ENCODE data around the gene SIN3B.

The SIN3B gene

DNA sequence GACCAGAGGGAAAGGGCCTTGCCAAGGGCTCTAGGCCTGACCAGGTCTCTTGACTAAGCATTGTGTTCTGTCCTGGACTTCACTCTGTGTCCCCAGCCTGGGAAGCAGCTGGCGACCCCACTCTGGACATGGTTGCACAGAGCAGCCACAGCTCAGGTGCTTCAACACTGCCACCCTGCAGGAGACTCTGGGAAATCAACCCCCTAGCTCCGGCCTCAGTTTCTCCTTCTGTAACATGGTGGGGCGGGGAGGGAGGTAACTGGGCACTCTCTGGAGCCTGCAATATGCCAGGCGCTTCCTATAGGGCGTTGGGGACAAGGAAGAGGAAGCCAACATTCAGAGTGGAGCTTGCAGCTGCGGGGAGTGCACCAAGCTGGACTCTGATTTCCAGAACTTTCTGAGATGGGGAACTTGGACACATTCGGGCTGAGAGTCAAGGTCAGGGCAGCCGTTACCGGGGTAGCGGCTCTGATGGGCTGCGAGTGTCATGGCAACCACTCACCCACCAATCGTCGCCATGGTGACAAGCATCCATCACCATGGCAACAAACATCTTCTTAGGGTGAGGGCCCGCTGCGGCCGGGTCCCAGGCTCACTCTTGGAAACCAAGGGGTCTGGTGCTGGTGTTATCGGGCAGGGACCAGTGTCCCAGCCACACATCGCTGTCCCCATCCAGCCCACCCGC is 72.4 kb downstream of the SIN3B start:
- no peak for DNase-seq (ENCODE audit: low read depth, low spot score)
- TF ChIP-seq, protein P1, sequence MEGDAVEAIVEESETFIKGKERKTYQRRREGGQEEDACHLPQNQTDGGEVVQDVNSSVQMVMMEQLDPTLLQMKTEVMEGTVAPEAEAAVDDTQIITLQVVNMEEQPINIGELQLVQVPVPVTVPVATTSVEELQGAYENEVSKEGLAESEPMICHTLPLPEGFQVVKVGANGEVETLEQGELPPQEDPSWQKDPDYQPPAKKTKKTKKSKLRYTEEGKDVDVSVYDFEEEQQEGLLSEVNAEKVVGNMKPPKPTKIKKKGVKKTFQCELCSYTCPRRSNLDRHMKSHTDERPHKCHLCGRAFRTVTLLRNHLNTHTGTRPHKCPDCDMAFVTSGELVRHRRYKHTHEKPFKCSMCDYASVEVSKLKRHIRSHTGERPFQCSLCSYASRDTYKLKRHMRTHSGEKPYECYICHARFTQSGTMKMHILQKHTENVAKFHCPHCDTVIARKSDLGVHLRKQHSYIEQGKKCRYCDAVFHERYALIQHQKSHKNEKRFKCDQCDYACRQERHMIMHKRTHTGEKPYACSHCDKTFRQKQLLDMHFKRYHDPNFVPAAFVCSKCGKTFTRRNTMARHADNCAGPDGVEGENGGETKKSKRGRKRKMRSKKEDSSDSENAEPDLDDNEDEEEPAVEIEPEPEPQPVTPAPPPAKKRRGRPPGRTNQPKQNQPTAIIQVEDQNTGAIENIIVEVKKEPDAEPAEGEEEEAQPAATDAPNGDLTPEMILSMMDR (IDR thresholded peaks at IDR 0.05; ENCODE audit: low read depth, low read length): no peak
- in situ Hi-C loops (cut with HindIII; ENCODE audit: low sequenced_read_pairs): no loop called here
- no peak overlapping the region for H3K4me3 ChIP-seq (ENCODE audit: low read depth, low read length)

DNA sequence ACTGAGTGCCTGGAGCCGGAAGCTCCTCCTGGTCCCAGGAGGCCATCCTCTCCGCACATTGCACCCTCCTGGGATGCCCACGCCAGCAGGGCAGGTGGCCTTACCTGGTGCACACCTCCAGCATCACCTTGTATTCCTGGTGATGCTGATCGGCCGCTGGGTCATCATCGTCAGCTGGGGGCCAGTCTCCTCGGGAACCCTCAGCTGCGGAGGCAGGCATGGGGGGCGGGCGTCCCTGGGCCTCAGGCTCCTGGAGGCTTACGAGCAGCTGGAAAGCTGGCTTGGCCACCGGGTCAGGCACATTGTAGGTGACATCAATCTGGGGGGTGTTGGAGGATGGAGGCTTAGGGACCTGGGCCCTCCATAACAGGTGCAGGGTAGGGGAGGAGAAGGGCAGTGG is 73.3 kb downstream of the SIN3B start:
- TF ChIP-seq, protein P1 (IDR thresholded peaks at IDR 0.05; ENCODE audit: low read depth, low read length): no peak
- in situ Hi-C loops (cut with HindIII; ENCODE audit: low sequenced_read_pairs): no loop called here
- no peak for DNase-seq (ENCODE audit: low read depth, low spot score)
- no peak overlapping the region for H3K4me3 ChIP-seq (ENCODE audit: low read depth, low read length)

DNA sequence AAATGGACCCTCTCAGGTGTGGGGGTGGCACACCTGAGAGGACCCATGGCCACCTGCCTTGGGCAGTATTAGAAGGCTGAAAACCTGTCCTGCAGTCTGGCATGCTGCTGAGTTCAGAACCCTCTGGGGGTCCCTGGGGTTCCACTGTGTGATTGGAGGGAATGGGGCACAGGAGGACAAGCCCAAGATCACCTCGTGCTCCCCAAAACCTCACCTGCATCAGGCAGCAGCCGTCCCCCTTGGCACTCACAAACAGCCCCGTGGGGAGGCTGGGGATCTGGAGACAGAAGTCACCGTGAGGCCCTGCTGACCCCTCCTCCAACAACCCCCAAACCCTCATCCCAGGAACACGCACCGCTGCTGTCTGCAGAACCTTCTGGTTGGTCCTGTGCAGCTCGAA is 74.1 kb downstream of the SIN3B start:
- no peak for DNase-seq (ENCODE audit: low read depth, low spot score)
- no peak overlapping the region for H3K4me3 ChIP-seq (ENCODE audit: low read depth, low read length)
- in situ Hi-C loops (cut with HindIII; ENCODE audit: low sequenced_read_pairs): no loop called here
- TF ChIP-seq, protein P1 (IDR thresholded peaks at IDR 0.05; ENCODE audit: low read depth, low read length): no peak

DNA sequence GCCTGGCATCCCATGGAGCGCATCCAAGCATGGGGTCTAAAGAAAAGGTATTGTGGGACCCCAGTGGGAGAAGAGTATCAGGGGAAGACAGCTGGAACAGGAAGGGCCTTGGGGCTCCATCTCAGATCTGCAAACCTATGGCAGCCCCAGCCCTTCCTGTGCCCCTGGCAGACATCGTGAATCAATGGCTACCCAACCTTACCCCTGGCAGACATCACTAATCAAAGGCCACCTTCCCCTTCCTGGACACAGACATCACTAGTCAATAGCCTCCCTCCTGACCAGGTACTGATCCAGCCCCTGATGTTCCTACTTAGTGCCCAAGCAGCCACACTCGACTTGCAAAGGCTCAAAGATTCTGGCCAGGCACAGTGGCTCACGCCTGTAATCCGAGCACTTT is 75.4 kb downstream of the SIN3B start:
- TF ChIP-seq, protein P1 (IDR thresholded peaks at IDR 0.05; ENCODE audit: low read depth, low read length): no peak
- DNase-seq (ENCODE audit: low read depth, low spot score): no peak
- H3K4me3 ChIP-seq (ENCODE audit: low read depth, low read length): no peak overlapping the region
- in situ Hi-C loops (cut with HindIII; ENCODE audit: low sequenced_read_pairs): no loop called here

DNA sequence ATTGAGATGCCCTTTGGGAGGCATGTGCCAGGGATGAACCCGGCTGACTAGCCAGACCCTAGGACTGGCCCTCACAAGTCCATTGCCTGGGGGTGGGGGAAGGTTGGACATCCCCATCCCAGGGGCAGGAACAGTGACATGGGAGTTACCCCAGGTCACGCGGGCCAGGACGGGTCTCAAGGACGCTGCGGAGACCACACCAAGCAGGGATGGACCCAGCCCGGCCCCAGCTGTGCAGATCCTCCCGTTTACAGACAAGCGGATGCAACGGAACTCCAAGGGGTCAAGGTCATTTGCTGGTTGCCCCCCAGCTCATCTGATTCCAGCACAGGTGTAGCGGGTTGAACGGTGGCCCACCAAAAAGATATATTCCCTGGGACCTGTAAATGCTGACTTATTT is 79.6 kb downstream of the SIN3B start:
- in situ Hi-C loops (cut with HindIII; ENCODE audit: low sequenced_read_pairs): no loop called here
- no peak overlapping the region for H3K4me3 ChIP-seq (ENCODE audit: low read depth, low read length)
- DNase-seq (ENCODE audit: low read depth, low spot score): no peak
- TF ChIP-seq, protein P1 (IDR thresholded peaks at IDR 0.05; ENCODE audit: low read depth, low read length): no peak

DNA sequence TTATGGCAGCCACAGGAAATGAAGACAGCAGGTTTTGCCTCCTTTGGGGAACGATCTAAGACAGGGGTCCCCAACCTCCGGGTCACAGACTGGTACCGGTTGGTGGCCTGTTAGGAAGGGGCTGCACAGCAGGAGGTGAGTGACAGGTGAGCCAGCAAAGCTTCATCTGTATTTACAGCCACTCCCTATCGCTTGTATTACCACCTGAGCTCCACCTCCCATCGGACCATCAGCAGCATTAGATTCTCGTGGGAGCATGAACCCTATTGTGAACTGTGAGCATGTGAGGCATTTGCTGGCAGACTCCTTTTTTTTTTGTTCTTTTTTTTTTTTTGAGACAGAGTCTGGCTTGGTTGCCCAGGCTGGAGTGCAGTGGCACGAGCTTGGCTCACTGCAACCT is 81.8 kb downstream of the SIN3B start:
- no peak for DNase-seq (ENCODE audit: low read depth, low spot score)
- TF ChIP-seq, protein P1 (IDR thresholded peaks at IDR 0.05; ENCODE audit: low read depth, low read length): no peak
- no peak overlapping the region for H3K4me3 ChIP-seq (ENCODE audit: low read depth, low read length)
- in situ Hi-C loops (cut with HindIII; ENCODE audit: low sequenced_read_pairs): no loop called here
